GM23338 (cell line): ENCODE data around the gene COLQ. TPM values are rescaled to one million over a fixed set of nuclear protein-coding genes. Genes with fewer than 3 reads are reported as not detected.

Experiments
- ATAC-seq: fragments of 200-7000 bp; cut with Tn5 transposase; 3 replicates; pipeline ENCODE4 v1.9.1; 2020
- DNase-seq: peaks from one replicate; pipeline ENCODE4 v3.0.0-alpha.2; 2015; ENCODE audit warnings: low spot score
- H2AFZ ChIP-seq: fragments of 200-600 bp; sonication (generic); 2 replicates; pipeline ENCODE4 v1.8.0; 2016; ENCODE audit warnings: antibody characterized with exemption, mild to moderate bottlenecking, moderate library complexity
- H3F3A ChIP-seq: fragments of 200-600 bp; sonication (generic); replicated peaks from 2 replicates; pipeline ENCODE4 v1.8.0; 2017; ENCODE audit warnings: antibody characterized with exemption, mixed run types, low read depth
- H3K27ac ChIP-seq: fragments of 200-600 bp; sonication (generic); 2 replicates; pipeline ENCODE4 v1.6.1; 2016; ENCODE audit warnings: low read depth
- H3K27me3 ChIP-seq: fragments of 200-600 bp; sonication (generic); 2 replicates; pipeline ENCODE4 v1.8.0; 2016; ENCODE audit warnings: mild to moderate bottlenecking, mixed run types, moderate library complexity; ENCODE audit not compliant: insufficient read depth
- H3K36me3 ChIP-seq: fragments of 200-600 bp; sonication (generic); 2 replicates; pipeline ENCODE4 v1.8.0; 2016; ENCODE audit warnings: mild to moderate bottlenecking; ENCODE audit not compliant: insufficient read depth
- H3K4me1 ChIP-seq: fragments of 200-600 bp; sonication (generic); 2 replicates; pipeline ENCODE4 v1.8.0; 2016; ENCODE audit warnings: mild to moderate bottlenecking, moderate library complexity; ENCODE audit not compliant: insufficient read depth
- H3K4me2 ChIP-seq: fragments of 200-600 bp; sonication (generic); 2 replicates; pipeline ENCODE4 v1.7.1; 2017; ENCODE audit warnings: mixed run types
- H3K4me3 ChIP-seq: fragments of 200-600 bp; sonication (generic); 2 replicates; pipeline ENCODE4 v1.6.1; 2016; ENCODE audit warnings: mixed run types
- H3K79me2 ChIP-seq: fragments of 200-600 bp; sonication (generic); replicated peaks from 2 replicates; pipeline ENCODE4 v1.8.0; 2017; ENCODE audit warnings: mild to moderate bottlenecking; ENCODE audit not compliant: insufficient read depth
- H3K9me2 ChIP-seq: fragments of 200-600 bp; sonication (generic); 2 replicates; pipeline ENCODE4 v1.8.0; 2017; ENCODE audit not compliant: insufficient read depth
- H4K20me1 ChIP-seq: fragments of 200-600 bp; sonication (generic); replicated peaks from 2 replicates; pipeline ENCODE4 v1.8.0; 2017; ENCODE audit warnings: mild to moderate bottlenecking; ENCODE audit not compliant: insufficient read depth
- H3K27ac Mint-ChIP-seq: 2 replicates; pipeline ENCODE4 v1.8.0; 2020; ENCODE audit warnings: inconsistent platforms, mild to moderate bottlenecking, moderate library complexity, mixed read lengths
- H3K27me3 Mint-ChIP-seq: 3 replicates; pipeline ENCODE4 v1.8.0; 2022; ENCODE audit warnings: low read depth, mild to moderate bottlenecking, moderate library complexity, mixed read lengths, inconsistent platforms; ENCODE audit not compliant: insufficient read depth, poor library complexity
- H3K36me3 Mint-ChIP-seq: 3 replicates; pipeline ENCODE4 v1.8.0; 2021; ENCODE audit warnings: low read depth, mild to moderate bottlenecking, inconsistent platforms, moderate library complexity, mixed read lengths
- H3K4me1 Mint-ChIP-seq: 3 replicates; pipeline ENCODE4 v1.8.0; 2020; ENCODE audit warnings: mild to moderate bottlenecking, inconsistent platforms, mixed read lengths
- H3K4me3 Mint-ChIP-seq: 3 replicates; pipeline ENCODE4 v1.8.0; 2021; ENCODE audit warnings: moderate library complexity, mild to moderate bottlenecking, inconsistent platforms, mixed read lengths
- H3K9me3 Mint-ChIP-seq: 3 replicates; pipeline ENCODE4 v1.8.0; 2020; ENCODE audit warnings: moderate library complexity, mild to moderate bottlenecking, inconsistent platforms, mixed read lengths
- CTCF ChIP-seq, 2 experiments: fragments of 200-600 bp in 1 of 2; sonication (generic) in 1 of 2; conservative IDR thresholded peaks; 2 replicates each; pipeline versions ENCODE4 v1.5.1 to v1.6.1; 2016 to 2017; ENCODE audit warnings: antibody characterized with exemption in 2 of 2, low read depth in 2 of 2, mild to moderate bottlenecking in 2 of 2, moderate library complexity in 1 of 2
- ETS1 ChIP-seq: IDR thresholded peaks from 2 replicates; pipeline ENCODE4 v1.6.1; 2016; ENCODE audit warnings: antibody characterized with exemption
- EZH2 ChIP-seq: fragments of 200-600 bp; sonication (generic); IDR thresholded peaks from one replicate; pipeline ENCODE4 v1.8.0; 2017; ENCODE audit warnings: antibody characterized with exemption, mild to moderate bottlenecking, low read depth; ENCODE audit not compliant: unreplicated experiment
- EZH2phosphoT487 ChIP-seq: fragments of 200-600 bp; sonication (generic); IDR thresholded peaks from one replicate; pipeline ENCODE4 v1.8.1; 2018; ENCODE audit warnings: antibody characterized with exemption; ENCODE audit not compliant: unreplicated experiment
- JUNB ChIP-seq: IDR thresholded peaks from one replicate; pipeline ENCODE4 v1.6.1; 2016; ENCODE audit warnings: antibody characterized with exemption; ENCODE audit not compliant: unreplicated experiment
- POLR2AphosphoS5 ChIP-seq: IDR thresholded peaks from 2 replicates; pipeline ENCODE4 v1.6.1; 2016; ENCODE audit warnings: antibody characterized with exemption, low read depth
- REST ChIP-seq: IDR thresholded peaks from one replicate; pipeline ENCODE4 v1.6.1; 2018; ENCODE audit warnings: antibody characterized with exemption; ENCODE audit not compliant: unreplicated experiment
- STAT1 ChIP-seq: IDR thresholded peaks from one replicate; pipeline ENCODE4 v1.6.1; 2016; ENCODE audit warnings: antibody characterized with exemption; ENCODE audit not compliant: unreplicated experiment
- ZNF331 ChIP-seq: fragments of 250-450 bp; sonication (Bioruptor Pico); IDR thresholded peaks from 2 replicates; pipeline ENCODE4 v1.5.0; 2020; ENCODE audit warnings: low read depth, mild to moderate bottlenecking, moderate library complexity
- ZNF462 ChIP-seq: fragments of 250-450 bp; sonication (Bioruptor Pico); IDR thresholded peaks from 2 replicates; pipeline ENCODE4 v1.5.0; 2020; ENCODE audit warnings: mild to moderate bottlenecking, moderate library complexity
- polyA plus RNA-seq: library from polyadenylated mRNA; unstranded; fragments of >200 nt; fragmentation: Nextera tagmentation; extraction: Ambion mirVana; gene quantifications from 2 replicates; pipeline ENCODE4 v1.2.1, GENCODE V29; 2016
- total RNA-seq: library from RNA; depleted of rRNA; stranded (reverse); fragments of >200 nt; shearing (Covaris generic); gene quantifications from 2 replicates; pipeline ENCODE4 v1.2.3, GENCODE V29; 2014

COLQ gene
- total and polyA plus RNA-seq, 2 experiments from 2014 or later = 0.78 to 2.0 TPM

GRCh38 chr3:15497964-15498363 is 23.5 kb downstream of the COLQ start:
- no peak overlapping the region for H3K27ac Mint-ChIP-seq
- no peaks in the 10 kb centered on the region for H3K9me2 ChIP-seq
- DNase-seq (no peak), ATAC-seq (no peak)
- H3K4me1 ChIP-seq = 0 out of 2 replicates have a peak, but pooled peaks cover 6% of the 10 kb centered on the region
- H3K27me3 ChIP-seq = no peaks in the 10 kb centered on the region
- no peaks in the 10 kb centered on the region for H3K79me2 ChIP-seq
- H3K4me3 ChIP-seq = no peak overlapping the region
- H3K36me3 Mint-ChIP-seq = no peaks in the 10 kb centered on the region
- H3K27me3 Mint-ChIP-seq = peaks cover 2% of the 10 kb centered on the region
- no peak overlapping the region for H3K27ac ChIP-seq
- no peaks in the 10 kb centered on the region for H3K9me3 Mint-ChIP-seq
- TF ChIP-seq STAT1 = no peak
- no peak overlapping the region for H3K4me3 Mint-ChIP-seq
- peaks cover 17% of the 10 kb centered on the region for H3K4me1 Mint-ChIP-seq
- H3K36me3 ChIP-seq = no peaks in the 10 kb centered on the region
- no peak overlapping the region for H2AFZ ChIP-seq
- no peaks in the 10 kb centered on the region for H3F3A ChIP-seq
- no peaks in the 10 kb centered on the region for H4K20me1 ChIP-seq
- no peak overlapping the region for H3K4me2 ChIP-seq

- Histone ChIP-seq H4K20me1 (no peaks in the 10 kb centered on the region), H3K27ac (no peak overlapping the region), H3F3A (no peaks in the 10 kb centered on the region), H3K9me2 (peaks cover 3% of the 10 kb centered on the region; the same call in 1 of the 2 replicates), H3K4me3 (no peak overlapping the region), H3K27me3 (no peaks in the 10 kb centered on the region), H2AFZ (no peak overlapping the region), H3K36me3 (no peaks in the 10 kb centered on the region), H3K4me2 (no peak overlapping the region), H3K4me1 (0 out of 2 replicates have a peak, but pooled peaks cover 6% of the 10 kb centered on the region), H3K79me2 (no peaks in the 10 kb centered on the region)
- no peaks in the 10 kb centered on the region for H3K36me3 Mint-ChIP-seq
- ATAC-seq (peak; percentile 18), DNase-seq (no peak)
- no peak overlapping the region for H3K27ac Mint-ChIP-seq
- no peaks in the 10 kb centered on the region for H3K9me3 Mint-ChIP-seq
- H3K4me1 Mint-ChIP-seq = peaks cover 17% of the 10 kb centered on the region
- peaks cover 2% of the 10 kb centered on the region for H3K27me3 Mint-ChIP-seq
- no peak overlapping the region for H3K4me3 Mint-ChIP-seq
- TF ChIP-seq CTCF (conservative IDR thresholded peaks at IDR 0.05; ENCODE audit: low read depth in 2 of 2) (no peak), REST (no peak), POLR2AphosphoS5 (no peak), ZNF331 (CRISPR knock-in tag) (no peak), EZH2phosphoT487 (no peak), ZNF462 (CRISPR knock-in tag) (no peak), EZH2 (no peak), ETS1 (no peak), STAT1 (no peak), JUNB (no peak)
These were observed 25.2 kb downstream of the COLQ start for GRCh38 chr3:15496341-15496664.
